Neural crest cell (in vitro differentiated cells): ENCODE measurements around the gene TNFRSF18. TPM values are rescaled to one million over a fixed set of nuclear protein-coding genes. Genes with fewer than 3 reads are reported as not detected.

ENCODE experiments used
- DNase-seq: peaks from one replicate; pipeline ENCODE4 v3.0.0; 2021; ENCODE audit warnings: low read depth, mixed read lengths, low spot score
- H3K27ac Mint-ChIP-seq: one replicate; pipeline ENCODE4 v1.8.0; 2021; ENCODE audit warnings: mild to moderate bottlenecking, mixed read lengths; ENCODE audit not compliant: unreplicated experiment
- H3K27me3 Mint-ChIP-seq: 2 replicates; pipeline ENCODE4 v1.8.0; 2021; ENCODE audit warnings: low read depth, mild to moderate bottlenecking, mixed read lengths
- H3K36me3 Mint-ChIP-seq: 2 replicates; pipeline ENCODE4 v1.8.0; 2021; ENCODE audit warnings: low read depth, mild to moderate bottlenecking, mixed read lengths
- H3K4me1 Mint-ChIP-seq: 2 replicates; pipeline ENCODE4 v1.8.0; 2021; ENCODE audit warnings: mixed read lengths
- H3K4me3 Mint-ChIP-seq: one replicate; pipeline ENCODE4 v1.8.0; 2021; ENCODE audit warnings: mild to moderate bottlenecking, mixed read lengths
- H3K9me3 Mint-ChIP-seq: 2 replicates; pipeline ENCODE4 v1.8.0; 2021; ENCODE audit warnings: mixed read lengths
- CTCF ChIP-seq: fragments of 200-600 bp; sonication (generic); conservative IDR thresholded peaks from 2 replicates; pipeline ENCODE4 v1.5.0; 2021; ENCODE audit warnings: antibody characterized with exemption, mild to moderate bottlenecking
- total RNA-seq: library from RNA; stranded (reverse); gene quantifications from 2 replicates; pipeline ENCODE4 v1.2.1, GENCODE V29; 2021

TNFRSF18 gene
- total RNA-seq, 1 donor from 2014 or later, result not detected

GRCh38 chr1:1239227-1239613, 32.8 kb upstream of the TNFRSF18 start:
- Mint-ChIP-seq H3K36me3 (peaks cover 3% of the 10 kb centered on the region), H3K4me1 (peaks cover 5% of the 10 kb centered on the region), H3K27me3 (peaks cover 4% of the 10 kb centered on the region), H3K9me3 (no peaks in the 10 kb centered on the region), H3K4me3 (peak overlapping the region; percentile 67), H3K27ac (no peak overlapping the region)
- no peak for DNase-seq
- TF ChIP-seq CTCF, result no peak

DNA sequence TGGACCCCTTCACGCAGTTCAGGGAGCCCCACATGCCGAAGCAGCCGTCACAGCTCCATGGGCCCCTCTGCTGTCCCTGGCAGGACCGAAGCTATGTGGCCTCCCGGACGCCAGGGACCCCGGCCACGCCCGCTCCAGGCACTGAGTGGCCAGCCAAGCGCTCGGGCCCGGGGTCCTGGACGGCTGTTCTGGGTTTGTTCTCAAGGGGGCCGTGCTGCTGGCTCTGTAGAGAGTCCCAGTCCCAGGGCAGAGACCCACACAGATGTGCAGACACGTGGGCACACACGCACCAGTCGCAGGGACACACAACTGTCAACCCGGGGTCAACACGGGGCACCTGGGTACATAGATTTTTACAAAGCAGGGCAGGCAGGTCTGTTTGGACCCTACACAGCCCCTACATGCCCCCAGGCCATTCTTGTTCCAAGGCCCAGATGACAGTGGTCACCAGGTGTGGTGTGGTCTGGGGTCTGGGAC, 32.3 kb upstream of the TNFRSF18 start:
- Mint-ChIP-seq H3K27ac (no peak overlapping the region), H3K27me3 (peaks cover 4% of the 10 kb centered on the region), H3K9me3 (no peaks in the 10 kb centered on the region), H3K36me3 (peaks cover 6% of the 10 kb centered on the region), H3K4me3 (peak overlapping the region; percentile 67), H3K4me1 (peaks cover 10% of the 10 kb centered on the region)
- no peak for DNase-seq
- no peak for TF ChIP-seq CTCF

DNA sequence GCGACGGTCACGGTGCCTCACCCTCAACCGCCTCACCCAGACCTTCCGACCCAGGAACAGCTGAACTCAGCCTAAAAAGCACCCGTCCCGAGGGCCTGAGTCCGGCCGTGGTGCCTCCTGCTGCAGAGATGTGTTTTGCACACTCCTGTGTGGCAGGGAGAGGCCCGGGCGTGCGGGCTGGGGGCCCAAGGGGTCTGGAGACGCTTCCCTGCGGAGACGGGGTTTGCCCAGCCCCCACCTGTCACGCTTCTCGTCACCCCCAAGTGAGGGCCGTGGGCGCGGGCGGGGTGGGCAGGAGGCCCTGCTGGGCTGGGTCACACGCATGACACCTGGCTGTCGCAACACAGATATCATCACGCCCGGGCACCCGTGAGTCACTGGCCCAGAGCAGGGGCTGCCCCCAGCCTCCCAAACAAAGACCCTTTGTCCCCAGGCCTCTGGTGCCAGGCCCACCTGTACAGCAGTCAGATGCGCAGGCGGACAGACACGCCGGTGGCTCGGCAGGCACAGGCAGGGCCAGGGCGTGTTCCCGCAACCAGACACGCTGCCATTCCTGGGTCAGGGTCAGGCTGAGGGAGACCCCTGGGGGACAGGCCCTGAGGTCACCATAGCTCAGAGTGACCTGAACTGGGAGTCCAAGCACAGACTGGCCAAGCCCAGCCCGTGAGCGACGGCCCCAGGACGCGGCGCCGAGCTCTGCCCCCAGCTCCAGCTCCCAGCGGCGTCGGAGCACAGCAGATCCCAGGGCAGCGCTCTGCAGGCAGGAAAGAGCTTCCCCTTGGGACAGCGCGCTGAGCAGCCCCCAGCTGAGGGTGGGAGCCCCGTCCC, 31.7 kb upstream of the TNFRSF18 start:
- Mint-ChIP-seq H3K4me1 (peaks cover 15% of the 10 kb centered on the region), H3K27ac (no peak overlapping the region), H3K36me3 (peaks cover 11% of the 10 kb centered on the region), H3K27me3 (peaks cover 4% of the 10 kb centered on the region), H3K4me3 (no peak overlapping the region), H3K9me3 (peaks cover 2% of the 10 kb centered on the region)
- no peak for DNase-seq
- no peak for TF ChIP-seq CTCF

- H3K36me3 Mint-ChIP-seq, result peaks cover 11% of the 10 kb centered on the region
- H3K9me3 Mint-ChIP-seq, result peaks cover 2% of the 10 kb centered on the region
- H3K27ac Mint-ChIP-seq, result no peak overlapping the region
Measured at GRCh38 chr1:1236945-1237873, 30.8 kb upstream of the TNFRSF18 start.

More at GRCh38 chr1:1236945-1237873, 30.8 kb upstream of the TNFRSF18 start:
- Mint-ChIP-seq H3K27me3 (peaks cover 4% of the 10 kb centered on the region), H3K4me3 (no peak overlapping the region), H3K4me1 (peaks cover 15% of the 10 kb centered on the region)
- DNase-seq, result no peak
- TF ChIP-seq CTCF, result no peak
